ENCODE data around the gene TBX19.
"Not testable (repeated sequence)": the region's sequence is repeated elsewhere in the genome, so short reads cannot be mapped to it uniquely, and the experiment has no call there.

The TBX19 gene

GRCh38 chr1:168320800-168321450 lies 40.2 kb downstream of the TBX19 start:
- DNase-seq: peak; percentile 88

- DNase-seq: peak; percentile 37
Measured at GRCh38 chr1:168321945-168322344, 41.3 kb downstream of the TBX19 start.

GRCh38 chr1:168324745-168325425 lies 44.2 kb downstream of the TBX19 start:
- no peak for DNase-seq

GRCh38 chr1:168328731-168329364 lies 48.2 kb downstream of the TBX19 start:
- no peak for DNase-seq

- no peak for DNase-seq
Measured at GRCh38 chr1:168330285-168330684, 49.6 kb downstream of the TBX19 start.

- no peak for DNase-seq
Measured at GRCh38 chr1:168331569-168331968, 50.9 kb downstream of the TBX19 start.

GRCh38 chr1:168333562-168334276 lies 53.0 kb downstream of the TBX19 start:
- DNase-seq: no peak

- no peak for DNase-seq
Measured at GRCh38 chr1:168335500-168335899, 54.8 kb downstream of the TBX19 start.

- no peak for DNase-seq
Measured at GRCh38 chr1:168338589-168339503, 58.2 kb downstream of the TBX19 start.

- no peak for DNase-seq
Measured at GRCh38 chr1:168340781-168341482, 60.3 kb downstream of the TBX19 start.

GRCh38 chr1:168341483-168341975 lies 60.9 kb downstream of the TBX19 start:
- peak; percentile 39 for DNase-seq

GRCh38 chr1:168342572-168343280 lies 62.0 kb downstream of the TBX19 start:
- DNase-seq: peak; percentile 74

GRCh38 chr1:168343566-168343965 lies 62.9 kb downstream of the TBX19 start:
- DNase-seq: no peak

GRCh38 chr1:168344517-168344916 lies 63.8 kb downstream of the TBX19 start:
- no peak for DNase-seq

- DNase-seq: no peak
Measured at GRCh38 chr1:168345939-168346338, 65.3 kb downstream of the TBX19 start.

- no peak for DNase-seq
Measured at GRCh38 chr1:168347630-168348029, 67.0 kb downstream of the TBX19 start.

- DNase-seq: no peak
Measured at GRCh38 chr1:168348146-168348709, 67.6 kb downstream of the TBX19 start.

GRCh38 chr1:168354335-168355269 lies 73.9 kb downstream of the TBX19 start:
- DNase-seq: not testable (repeated sequence)
